ENCODE measurements around the gene CD300LF. TPM values are rescaled to one million over a fixed set of nuclear protein-coding genes. Genes with fewer than 3 reads are reported as not detected.

The CD300LF gene
- total and polyA plus RNA-seq, 10 of the 15 experiments (the other 5 are each of a cell fraction or from before 2014, with no cell fraction given) = 0.15 TPM; not detected in 9

- Histone ChIP-seq H3K36me3 (ENCODE audit: control insufficient read depth in 2 of 2, insufficient read depth in 2 of 2, low read length in 1 of 2) (no peaks in the 10 kb centered on the region), H3K9ac (ENCODE audit: control insufficient read depth, insufficient read depth, low read length) (no peak overlapping the region), H3K27me3 (replicated peaks in 1 of 2; ENCODE audit: control insufficient read depth in 2 of 2, insufficient read depth in 2 of 2, low read length in 1 of 2) (peaks cover 0 to 2% of the 10 kb centered on the region in 2 experiments; a peak in 2 of 4 replicates), H3K4me2 (ENCODE audit: control insufficient read depth, insufficient read depth) (no peak overlapping the region), H2AFZ (ENCODE audit: control insufficient read depth, low read depth, low read length) (no peak overlapping the region), H3K4me1 (ENCODE audit: control insufficient read depth, insufficient read depth, low read length) (no peaks in the 10 kb centered on the region), H3K4me3 (no peak overlapping the region), H3K79me2 (ENCODE audit: control insufficient read depth, insufficient read depth, low read length) (no peaks in the 10 kb centered on the region), H3K27ac (ENCODE audit: control insufficient read depth, insufficient read depth) (no peak overlapping the region), H4K20me1 (ENCODE audit: control insufficient read depth, insufficient read depth) (no peaks in the 10 kb centered on the region), H3K9me3 (replicated peaks; ENCODE audit: control insufficient read depth, insufficient read depth, low read length) (no peaks in the 10 kb centered on the region)
- BruUV-seq (replicated peaks) = no TSS peak
- WGBS (ENCODE audit: insufficient coverage, insufficient replicate concordance, low lambda C conversion rate, missing lambda C conversion rate) = 0% methylated on average over 2 of the region's 2 CpGs
- SMC1A ChIA-PET (ENCODE audit: uncharacterized antibody, unreplicated experiment) = interaction anchor here (2.1 kb wide), 1 partner anchor 35 kb away, joined by 5 read pairs; no protein-coding TSS in a partner anchor
- DNase-seq (ENCODE audit: low read depth, low spot score) (no peak), FAIRE-seq (no peak), ATAC-seq (no peak)
- RAD21 ChIA-PET (ENCODE audit: unreplicated experiment) = no interaction called here
- POLR2A ChIA-PET = no interaction called here
- CTCF ChIA-PET = interaction anchor here (2.7 kb wide), 1 partner anchor 45 kb away, joined by 9 read pairs; no protein-coding TSS in a partner anchor
- intact Hi-C loops (cut with micrococcal nuclease; ENCODE audit: unreplicated experiment) (no loop called here), in situ Hi-C loops (cut with MboI) (no loop called here)
- TF ChIP-seq CHD1 (IDR thresholded peaks at IDR 0.05; ENCODE audit: low read depth, low read length) (no peak), EP300 (IDR thresholded peaks at IDR 0.05; ENCODE audit: borderline replicate concordance in 1 of 2, control insufficient read depth in 1 of 2, low read depth in 2 of 2, low read length in 2 of 2) (no peak), BMI1 (IDR thresholded peaks at IDR 0.05; ENCODE audit: borderline replicate concordance) (no peak), KLF5 (IDR thresholded peaks at IDR 0.05; ENCODE audit: partially characterized antibody) (no peak), EGR1 (IDR thresholded peaks at IDR 0.05; ENCODE audit: borderline replicate concordance in 1 of 2, low read depth in 2 of 2, low read length in 2 of 2) (no peak), SIN3A (IDR thresholded peaks at IDR 0.05; ENCODE audit: low read depth, low read length) (no peak), ZZZ3 (IDR thresholded peaks at IDR 0.05; ENCODE audit: control insufficient read depth, insufficient read length, low read depth) (no peak)
- TF ChIP-seq, protein P1, sequence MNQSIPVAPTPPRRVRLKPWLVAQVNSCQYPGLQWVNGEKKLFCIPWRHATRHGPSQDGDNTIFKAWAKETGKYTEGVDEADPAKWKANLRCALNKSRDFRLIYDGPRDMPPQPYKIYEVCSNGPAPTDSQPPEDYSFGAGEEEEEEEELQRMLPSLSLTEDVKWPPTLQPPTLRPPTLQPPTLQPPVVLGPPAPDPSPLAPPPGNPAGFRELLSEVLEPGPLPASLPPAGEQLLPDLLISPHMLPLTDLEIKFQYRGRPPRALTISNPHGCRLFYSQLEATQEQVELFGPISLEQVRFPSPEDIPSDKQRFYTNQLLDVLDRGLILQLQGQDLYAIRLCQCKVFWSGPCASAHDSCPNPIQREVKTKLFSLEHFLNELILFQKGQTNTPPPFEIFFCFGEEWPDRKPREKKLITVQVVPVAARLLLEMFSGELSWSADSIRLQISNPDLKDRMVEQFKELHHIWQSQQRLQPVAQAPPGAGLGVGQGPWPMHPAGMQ (IDR thresholded peaks at IDR 0.05; ENCODE audit: borderline replicate concordance) = no peak
Measured at GRCh38 chr17:74703311-74703710, 9.4 kb downstream of the CD300LF start.
